ENCODE results near the gene VENTX. TPM values are rescaled to one million over a fixed set of nuclear protein-coding genes. Genes with fewer than 3 reads are reported as not detected.

Gene VENTX
- total and polyA plus RNA-seq, 2 of the 4 experiments (the other 2 are of a cell fraction): not detected

- Histone ChIP-seq H3K9me1 (ENCODE audit: insufficient read depth, low read length) (no peaks in the 10 kb centered on the region), H3K4me3 (ENCODE audit: insufficient read depth, low read depth, low read length) (no peak overlapping the region), H3K56ac (ENCODE audit: extremely low read depth, insufficient read depth, low read length) (no peak overlapping the region), H3K9ac (ENCODE audit: low read depth, low read length) (no peak overlapping the region), H2BK5ac (ENCODE audit: low read depth, low read length, poor library complexity, severe bottlenecking) (no peak overlapping the region), H3K4ac (ENCODE audit: low read depth, low read length) (no peak overlapping the region), H2BK15ac (ENCODE audit: low read depth, low read length) (no peak overlapping the region), H3K18ac (ENCODE audit: low read depth, low read length) (no peak overlapping the region), H4K20me1 (ENCODE audit: insufficient read depth, low read length) (no peaks in the 10 kb centered on the region), H3K23ac (ENCODE audit: low read depth, low read length) (no peak overlapping the region), H2AK5ac (ENCODE audit: low read depth, low read length) (no peak overlapping the region), H2AK9ac (replicated peaks; ENCODE audit: low read depth, low read length, poor library complexity) (no peak overlapping the region), H2BK120ac (ENCODE audit: low read depth, low read length) (no peak overlapping the region), H3K27me3 (ENCODE audit: control insufficient read depth, insufficient read depth, low read length) (no peaks in the 10 kb centered on the region), H4K5ac (ENCODE audit: low read depth, low read length) (no peak overlapping the region), H4K91ac (ENCODE audit: insufficient read depth, low read depth, low read length) (no peak overlapping the region), H3K4me1 (ENCODE audit: control insufficient read depth, insufficient read depth, low read length) (no peaks in the 10 kb centered on the region), H3K4me2 (ENCODE audit: low read depth, low read length) (no peak overlapping the region), H2BK20ac (ENCODE audit: low read depth, low read length) (no peak overlapping the region), H3K79me1 (ENCODE audit: low read depth in 1 of 2, low read length in 2 of 2) (peaks cover 3 to 9% of the 10 kb centered on the region in 2 experiments; a peak in 3 of 4 replicates), H4K8ac (ENCODE audit: low read depth in 2 of 2, low read length in 2 of 2) (no peak overlapping the region), H2AFZ (replicated peaks; ENCODE audit: low read length, poor library complexity) (no peak overlapping the region), H3K27ac (ENCODE audit: insufficient read depth, low read length) (no peak overlapping the region), H3K36me3 (ENCODE audit: control insufficient read depth, insufficient read depth, low read length) (peaks cover 75% of the 10 kb centered on the region), H3K9me3 (ENCODE audit: control insufficient read depth, insufficient read depth, low read length) (no peaks in the 10 kb centered on the region), H3K14ac (replicated peaks; ENCODE audit: low read depth, low read length) (no peak overlapping the region)
- intact Hi-C loops (cut with micrococcal nuclease): no loop called here
- ATAC-seq (ENCODE audit: low read depth) (no peak), DNase-seq (no peak)
- ChIA-PET POLR2A (ENCODE audit: unreplicated experiment) (no interaction called here), CTCF (no interaction called here)
- 99% methylated on average over 20 of the region's 24 CpGs; no CpG with 5 or more reads in 1 of the 2 experiments for WGBS, 2 experiments (ENCODE audit: extremely low coverage in 2 of 2, insufficient read length in 1 of 2)
- dilution Hi-C loops (cut with HindIII; ENCODE audit: low sequenced_read_pairs, unreplicated experiment): no loop called here
- BruUV-seq (replicated peaks): no TSS peak
- TF ChIP-seq CHD1 (IDR thresholded peaks at IDR 0.05; ENCODE audit: low read depth, low read length): no peak
- no peak for TF ChIP-seq BHLHE40 (IDR thresholded peaks at IDR 0.05; ENCODE audit: low read depth, low read length)
- TF ChIP-seq FOS (IDR thresholded peaks at IDR 0.05; ENCODE audit: low read depth, low read length): no peak
- TF ChIP-seq NFE2L2 (IDR thresholded peaks at IDR 0.05; ENCODE audit: low read depth, low read length): no peak
- no peak for TF ChIP-seq MXI1 (IDR thresholded peaks at IDR 0.05; ENCODE audit: borderline replicate concordance, low read depth, low read length)
- TF ChIP-seq RAD21 (IDR thresholded peaks at IDR 0.05; ENCODE audit: low read length): no peak
- no peak for TF ChIP-seq MAFK (IDR thresholded peaks at IDR 0.05; ENCODE audit: low read depth, low read length)
- no peak for TF ChIP-seq RCOR1 (IDR thresholded peaks at IDR 0.05; ENCODE audit: insufficient replicate concordance, low read length)
- no peak for TF ChIP-seq RFX5 (IDR thresholded peaks at IDR 0.05; ENCODE audit: low read depth, low read length)
- no peak for TF ChIP-seq POLR2A (IDR thresholded peaks at IDR 0.05; ENCODE audit: low read depth, low read length)
- TF ChIP-seq USF2 (IDR thresholded peaks at IDR 0.05; ENCODE audit: low read depth, low read length): no peak
- TF ChIP-seq ELK1 (IDR thresholded peaks at IDR 0.05; ENCODE audit: borderline replicate concordance, low read depth, low read length): no peak
- no peak for TF ChIP-seq CTCF (conservative IDR thresholded peaks at IDR 0.05; ENCODE audit: low read depth, low read length)
- TF ChIP-seq MAZ (IDR thresholded peaks at IDR 0.05; ENCODE audit: borderline replicate concordance, low read depth, low read length): no peak
- no peak for TF ChIP-seq CEBPB (IDR thresholded peaks at IDR 0.05; ENCODE audit: low read depth, low read length)
- TF ChIP-seq SMC3 (IDR thresholded peaks at IDR 0.05; ENCODE audit: low read depth, low read length): no peak
- in situ Hi-C loops (cut with MboI; ENCODE audit: low sequenced_read_pairs): no loop called here
Observed at GRCh38 chr10:133283931-133284330, 46.3 kb downstream of the VENTX start.
